ENCODE measurements around the gene SLC7A6OS. TPM values are rescaled to one million over a fixed set of nuclear protein-coding genes. Genes with fewer than 3 reads are reported as not detected.

Gene SLC7A6OS
- total and polyA plus RNA-seq, 4 experiments from 2014 or later = 22.4 to 55.8 (median 38.6) TPM

GRCh38 chr16:68269793-68270192 is 41.0 kb downstream of the SLC7A6OS start:
- peaks cover 93% of the 10 kb centered on the region for H3K4me1 ChIP-seq (ENCODE audit: insufficient read depth, low read length)
- H3K36me3 ChIP-seq (ENCODE audit: insufficient read depth, low read length) = peaks cover under 1% of the 10 kb centered on the region
- H3K27ac ChIP-seq (ENCODE audit: low read depth, low read length) = peak overlapping the region; percentile 55
- no peaks in the 10 kb centered on the region for H3K9me3 ChIP-seq (ENCODE audit: control insufficient read depth in 1 of 2, low read length in 2 of 2)
- no peaks in the 10 kb centered on the region for H3K27me3 Mint-ChIP-seq
- no peak overlapping the region for H3K4me3 ChIP-seq (ENCODE audit: low read length in 2 of 2)
- intact Hi-C loops (cut with micrococcal nuclease) = no loop called here
- peak overlapping the region in 5 of 8 donors; percentile 5 to 66 (median 47) for H3K4me3 Mint-ChIP-seq
- ChIA-PET CTCF (ENCODE audit: partially characterized antibody) (interaction anchor here (1.0 to 25.3 kb wide), 3 partner anchors 9 to 59 kb away, joined by 3 to 680 read pairs (median 15); no protein-coding TSS in a partner anchor), POLR2A (ENCODE audit: partially characterized antibody) (interaction anchor here (0.6 to 44.5 kb wide), 2 partner anchors 26 to 656 kb away, joined by 3 to 1508 read pairs; partner anchors contain the start of genes PRMT7 and SLC7A6OS)
- H3K27ac Mint-ChIP-seq = peak overlapping the region; percentile 84 to 99 (median 97)
- peaks cover 44 to 60% of the 10 kb centered on the region in 2 donors for H3K36me3 Mint-ChIP-seq
- peaks cover 0 to 6% (median 0%) of the 10 kb centered on the region in 8 donors for H3K9me3 Mint-ChIP-seq
- DNase-seq = no peak
- peaks cover 59 to 95% (median 76%) of the 10 kb centered on the region in 4 donors for H3K4me1 Mint-ChIP-seq
- no peaks in the 10 kb centered on the region for H3K27me3 ChIP-seq (ENCODE audit: insufficient read depth, low read length)

- Mint-ChIP-seq H3K9me3 (peaks cover 0 to 9% (median 0%) of the 10 kb centered on the region in 8 donors), H3K36me3 (peaks cover 26 to 49% of the 10 kb centered on the region in 2 donors), H3K4me3 (peak overlapping the region; percentile 39 to 69 (median 53)), H3K4me1 (peaks cover 46 to 91% (median 66%) of the 10 kb centered on the region in 4 donors), H3K27me3 (no peaks in the 10 kb centered on the region), H3K27ac (peak overlapping the region; percentile 84 to 98 (median 94))
- DNase-seq = no peak
- Histone ChIP-seq H3K4me1 (ENCODE audit: insufficient read depth, low read length) (peaks cover 84% of the 10 kb centered on the region), H3K27me3 (ENCODE audit: insufficient read depth, low read length) (no peaks in the 10 kb centered on the region), H3K27ac (ENCODE audit: low read depth, low read length) (peak overlapping the region; percentile 55), H3K9me3 (ENCODE audit: control insufficient read depth in 1 of 2, low read length in 2 of 2) (no peaks in the 10 kb centered on the region), H3K36me3 (ENCODE audit: insufficient read depth, low read length) (no peaks in the 10 kb centered on the region), H3K4me3 (ENCODE audit: low read length in 2 of 2) (no peak overlapping the region)
- ChIA-PET POLR2A (ENCODE audit: partially characterized antibody) (interaction anchor here (7.8 to 44.5 kb wide), 2 partner anchors 6 to 28 kb away, joined by 141 to 1508 read pairs; partner anchors contain the start of genes PRMT7 and SLC7A6OS), CTCF (ENCODE audit: partially characterized antibody) (interaction anchor here (3.8 to 25.3 kb wide), 2 partner anchors 24 to 61 kb away, joined by 15 to 680 read pairs; no protein-coding TSS in a partner anchor)
- intact Hi-C loops (cut with micrococcal nuclease) = no loop called here
These were observed 42.9 kb downstream of the SLC7A6OS start for GRCh38 chr16:68267612-68268405.

- DNase-seq = peak; percentile 37 to 79 (median 43)
These were observed 45.4 kb downstream of the SLC7A6OS start for GRCh38 chr16:68265078-68265920.

GRCh38 chr16:68264128-68265077 is 46.3 kb downstream of the SLC7A6OS start, which contains the start of gene SLC7A6:
SLC7A6 (plus strand) TSS chr16:68264526; CDS start chr16:68274727, 10,201 bp downstream.
- Mint-ChIP-seq H3K36me3 (peaks cover 15 to 36% of the 10 kb centered on the region in 2 donors), H3K9me3 (peaks cover 0 to 9% (median 0%) of the 10 kb centered on the region in 8 donors), H3K27ac (peak within 1 kb of the TSS; percentile 98 to 100 (median 99)), H3K27me3 (no peaks in the 10 kb centered on the region), H3K4me3 (peak within 1 kb of the TSS; percentile 94 to 99 (median 97)), H3K4me1 (peaks cover 30 to 67% (median 50%) of the 10 kb centered on the region in 4 donors)
- peak within 1 kb of the TSS; percentile 68 to 93 for H3K4me3 ChIP-seq (ENCODE audit: low read length in 2 of 2)
- peaks cover 58% of the 10 kb centered on the region for H3K4me1 ChIP-seq (ENCODE audit: insufficient read depth, low read length)
- H3K27me3 ChIP-seq (ENCODE audit: insufficient read depth, low read length) = no peaks in the 10 kb centered on the region
- CTCF ChIA-PET (ENCODE audit: partially characterized antibody) = interaction anchor here (0.8 to 25.3 kb wide), 17 partner anchors 10 to 248 kb away, joined by 3 to 680 read pairs (median 5); partner anchors contain the start of genes PLA2G15, PRMT7 and SLC7A6OS
- DNase-seq = peak; percentile 79 to 86 (median 85)
- no peaks in the 10 kb centered on the region for H3K9me3 ChIP-seq (ENCODE audit: control insufficient read depth in 1 of 2, low read length in 2 of 2)
- peaks cover 8% of the 10 kb centered on the region for H3K36me3 ChIP-seq (ENCODE audit: insufficient read depth, low read length)
- POLR2A ChIA-PET (ENCODE audit: partially characterized antibody) = interaction anchor here (0.7 to 44.5 kb wide), 21 partner anchors 10 to 329 kb away, joined by 3 to 1508 read pairs (median 5); partner anchors contain the start of genes ESRP2, NFATC3, PLA2G15 and PRMT7
- intact Hi-C loops (cut with micrococcal nuclease) = loop anchor here (1.0 kb wide), 5 partner anchors 9 to 46 kb away; partner anchors contain the start of genes PLA2G15 and SLC7A6OS
- H3K27ac ChIP-seq (ENCODE audit: low read depth, low read length) = peak within 1 kb of the TSS; percentile 97

More at GRCh38 chr16:68265078-68265920, 45.4 kb downstream of the SLC7A6OS start:
- Mint-ChIP-seq H3K9me3 (peaks cover 0 to 9% (median 0%) of the 10 kb centered on the region in 8 donors), H3K27me3 (no peaks in the 10 kb centered on the region), H3K36me3 (peaks cover 16 to 37% of the 10 kb centered on the region in 2 donors), H3K27ac (peak overlapping the region; percentile 97 to 99 (median 98)), H3K4me1 (peaks cover 38 to 76% (median 57%) of the 10 kb centered on the region in 4 donors), H3K4me3 (peak overlapping the region; percentile 92 to 98 (median 97))
- Histone ChIP-seq H3K9me3 (ENCODE audit: control insufficient read depth in 1 of 2, low read length in 2 of 2) (no peaks in the 10 kb centered on the region), H3K36me3 (ENCODE audit: insufficient read depth, low read length) (no peaks in the 10 kb centered on the region), H3K27me3 (ENCODE audit: insufficient read depth, low read length) (no peaks in the 10 kb centered on the region), H3K27ac (ENCODE audit: low read depth, low read length) (peak overlapping the region; percentile 97), H3K4me3 (ENCODE audit: low read length in 2 of 2) (peak overlapping the region; percentile 68 to 93), H3K4me1 (ENCODE audit: insufficient read depth, low read length) (peaks cover 67% of the 10 kb centered on the region)
- intact Hi-C loops (cut with micrococcal nuclease) = loop anchor here (1.0 kb wide), 1 partner anchor 11 kb away; no protein-coding TSS in a partner anchor
- ChIA-PET POLR2A (ENCODE audit: partially characterized antibody) (interaction anchor here (2.1 to 44.5 kb wide), 4 partner anchors 9 to 62 kb away, joined by 5 to 1508 read pairs (median 106); partner anchors contain the start of genes PRMT7 and SLC7A6OS), CTCF (ENCODE audit: partially characterized antibody) (interaction anchor here (1.0 to 25.3 kb wide), 4 partner anchors 8 to 44 kb away, joined by 3 to 680 read pairs (median 57); no protein-coding TSS in a partner anchor)

GRCh38 chr16:68263559-68264127 is 47.1 kb downstream of the SLC7A6OS start:
- H3K9me3 ChIP-seq (ENCODE audit: control insufficient read depth in 1 of 2, low read length in 2 of 2) = no peaks in the 10 kb centered on the region
- Mint-ChIP-seq H3K4me1 (peaks cover 25 to 60% (median 44%) of the 10 kb centered on the region in 4 donors), H3K9me3 (peaks cover 0 to 11% (median 0%) of the 10 kb centered on the region in 8 donors), H3K27me3 (no peaks in the 10 kb centered on the region), H3K36me3 (peaks cover 13 to 39% of the 10 kb centered on the region in 2 donors), H3K4me3 (peak overlapping the region; percentile 92 to 99 (median 96)), H3K27ac (peak overlapping the region; percentile 97 to 100 (median 99))
- peaks cover 8% of the 10 kb centered on the region for H3K36me3 ChIP-seq (ENCODE audit: insufficient read depth, low read length)
- peak overlapping the region; percentile 97 for H3K27ac ChIP-seq (ENCODE audit: low read depth, low read length)
- intact Hi-C loops (cut with micrococcal nuclease) = loop anchor here (1.0 kb wide), 4 partner anchors 10 to 47 kb away; partner anchors contain the start of genes PLA2G15 and SLC7A6OS
- CTCF ChIA-PET (ENCODE audit: partially characterized antibody) = interaction anchor here (0.8 to 25.3 kb wide), 19 partner anchors 10 to 249 kb away, joined by 3 to 680 read pairs (median 5); partner anchors contain the start of genes PLA2G15, PRMT7 and SLC7A6OS
- DNase-seq = no peak
- peaks cover 50% of the 10 kb centered on the region for H3K4me1 ChIP-seq (ENCODE audit: insufficient read depth, low read length)
- POLR2A ChIA-PET (ENCODE audit: partially characterized antibody) = interaction anchor here (0.7 to 44.5 kb wide), 20 partner anchors 9 to 263 kb away, joined by 3 to 1508 read pairs (median 5); partner anchors contain the start of genes ESRP2, NFATC3, PLA2G15 and PRMT7
- no peaks in the 10 kb centered on the region for H3K27me3 ChIP-seq (ENCODE audit: insufficient read depth, low read length)
- peak overlapping the region in 1 of 2 donors; percentile 68 for H3K4me3 ChIP-seq (ENCODE audit: low read length in 2 of 2)

All from CD4-positive, alpha-beta memory T cell (primary cell).